ENCODE measurements around the gene KIF18B. TPM values are rescaled to one million over a fixed set of nuclear protein-coding genes. Genes with fewer than 3 reads are reported as not detected.

Gene KIF18B
- total and polyA plus RNA-seq, 2 of the 8 experiments (the other 6 are each of a cell fraction or from before 2014, with no cell fraction given): 39.0 to 59.4 TPM

GRCh38 chr17:44933824-44934744 lies 13.5 kb downstream of the KIF18B start:
- H3K79me2 ChIP-seq (ENCODE audit: control insufficient read depth in 1 of 2, insufficient read depth in 2 of 2, low read length in 2 of 2): peaks cover 0 to 6% of the 10 kb centered on the region in 2 experiments; a peak in 1 of 4 replicates
- peaks cover 2% of the 10 kb centered on the region; the same call in 1 of the 2 replicates for H3K79me1 ChIP-seq (ENCODE audit: low read depth, low read length)
- 94% methylated on average over 31 of the region's 34 CpGs; no CpG with 5 or more reads in 1 of the 2 experiments for WGBS, 2 experiments (ENCODE audit: extremely low coverage in 1 of 2, insufficient coverage in 1 of 2, insufficient read length in 1 of 2, insufficient replicate concordance in 2 of 2, low coverage in 1 of 2, low lambda C conversion rate in 2 of 2, missing lambda C conversion rate in 1 of 2)
- H3K23me2 ChIP-seq (ENCODE audit: low read depth, low read length): no peaks in the 10 kb centered on the region
- H3K18ac ChIP-seq (ENCODE audit: extremely low read depth, low read length): no peak overlapping the region
- H2BK15ac ChIP-seq (ENCODE audit: low read length): no peak overlapping the region
- no peak overlapping the region for H2AK5ac ChIP-seq (ENCODE audit: low read depth, low read length)
- DNase-seq (ENCODE audit: low read depth in 1 of 2, low spot score in 2 of 2) (no peak), FAIRE-seq (no peak)
- H2BK120ac ChIP-seq (replicated peaks; ENCODE audit: low read depth, low read length): no peak overlapping the region
- H3K56ac ChIP-seq (replicated peaks; ENCODE audit: insufficient read length, low read depth, low read length): no peak overlapping the region
- no peak overlapping the region for H2BK5ac ChIP-seq (ENCODE audit: low read depth, low read length)
- H3K23ac ChIP-seq (ENCODE audit: insufficient read length): no peak overlapping the region
- H3K4ac ChIP-seq (replicated peaks; ENCODE audit: insufficient read length, low read depth, low read length): no peak overlapping the region
- H3K36me3 ChIP-seq (ENCODE audit: control insufficient read depth in 2 of 4, insufficient read depth in 4 of 4, low read length in 3 of 4): peaks cover 22 to 62% (median 50%) of the 10 kb centered on the region in 4 experiments
- no peaks in the 10 kb centered on the region for H3K9me3 ChIP-seq (ENCODE audit: insufficient read depth in 2 of 2, low read depth in 1 of 2, low read length in 1 of 2)
- H2BK12ac ChIP-seq (ENCODE audit: low read depth, low read length): no peak overlapping the region
- no peak overlapping the region for H3K9ac ChIP-seq (replicated peaks in 1 of 4; ENCODE audit: extremely low read depth in 1 of 4, low read depth in 3 of 4, low read length in 3 of 4)
- H3K4me3 ChIP-seq (ENCODE audit: extremely low read depth in 1 of 4, insufficient read depth in 2 of 4, low read depth in 3 of 4, low read length in 4 of 4): no peak overlapping the region
- no peak overlapping the region for H3K14ac ChIP-seq (ENCODE audit: insufficient read length)
- ChIA-PET POLR2A (ENCODE audit: partially characterized antibody) (interaction anchor here (1.1 to 2.2 kb wide), 3 partner anchors 13 to 22 kb away, joined by 3 to 6 read pairs (median 4); no protein-coding TSS in a partner anchor), CTCF (ENCODE audit: partially characterized antibody) (interaction anchor here (1.1 to 3.7 kb wide), 4 partner anchors 14 to 201 kb away, joined by 3 to 19 read pairs (median 4); partner anchors contain the start of gene ACBD4)
- no peak overlapping the region for H2BK20ac ChIP-seq (ENCODE audit: low read length)
- no peaks in the 10 kb centered on the region for H3K27me3 ChIP-seq (replicated peaks in 1 of 4; ENCODE audit: control insufficient read depth in 3 of 4, extremely low read depth in 1 of 4, insufficient read depth in 3 of 4, low read length in 3 of 4)
- no peak overlapping the region for H4K91ac ChIP-seq (replicated peaks; ENCODE audit: insufficient read length, low read length)
- peaks cover 0 to 11% of the 10 kb centered on the region in 2 experiments for H4K20me1 ChIP-seq (replicated peaks in 1 of 2; ENCODE audit: control insufficient read depth in 1 of 2, insufficient read depth in 2 of 2, low read length in 2 of 2)
- no peak overlapping the region for H4K5ac ChIP-seq (ENCODE audit: insufficient read length, low read depth, low read length)
- H3K4me2 ChIP-seq (ENCODE audit: insufficient read depth in 1 of 2, low read depth in 2 of 2, low read length in 2 of 2): no peak overlapping the region
- no peak overlapping the region for H2AFZ ChIP-seq (ENCODE audit: low read length)
- H3K4me1 ChIP-seq (replicated peaks in 1 of 4; ENCODE audit: control insufficient read depth in 3 of 4, insufficient read depth in 4 of 4, low read length in 3 of 4): no peaks in the 10 kb centered on the region
- no peak overlapping the region for H3K27ac ChIP-seq (ENCODE audit: low read depth, low read length)
- no peak overlapping the region for H4K8ac ChIP-seq (ENCODE audit: extremely low read depth, insufficient read depth, low read length)
- TF ChIP-seq EGR1 (IDR thresholded peaks at IDR 0.05; ENCODE audit: borderline replicate concordance, low read depth, low read length): no peak
- no peak for TF ChIP-seq HDAC6 (IDR thresholded peaks at IDR 0.05; ENCODE audit: low read depth, low read length)
- no peak for TF ChIP-seq RXRA (IDR thresholded peaks at IDR 0.05; ENCODE audit: insufficient read depth, low read depth, low read length)
- TF ChIP-seq POLR2AphosphoS5 (IDR thresholded peaks at IDR 0.05; ENCODE audit: low read depth, low read length): no peak
- no peak for TF ChIP-seq SAP30 (IDR thresholded peaks at IDR 0.05; ENCODE audit: insufficient read depth, insufficient replicate concordance, low read length)
- no peak for TF ChIP-seq SIRT6 (IDR thresholded peaks at IDR 0.05; ENCODE audit: low read length)
- no peak for TF ChIP-seq BRCA1 (IDR thresholded peaks at IDR 0.05; ENCODE audit: low read depth, low read length)
- TF ChIP-seq NANOG (IDR thresholded peaks at IDR 0.05; ENCODE audit: insufficient read depth, low read depth, low read length, poor library complexity, severe bottlenecking): no peak
- no peak for TF ChIP-seq HDAC2 (IDR thresholded peaks at IDR 0.05; ENCODE audit: borderline replicate concordance in 1 of 2, low read depth in 2 of 2, low read length in 2 of 2)
- TF ChIP-seq SP1 (IDR thresholded peaks at IDR 0.05; ENCODE audit: low read depth, low read length): no peak
- TF ChIP-seq EP300 (IDR thresholded peaks at IDR 0.05; ENCODE audit: borderline replicate concordance in 1 of 2, low read depth in 2 of 2, low read length in 2 of 2): no peak
